ENCODE data around the gene SLC25A29.

The SLC25A29 gene

DNA sequence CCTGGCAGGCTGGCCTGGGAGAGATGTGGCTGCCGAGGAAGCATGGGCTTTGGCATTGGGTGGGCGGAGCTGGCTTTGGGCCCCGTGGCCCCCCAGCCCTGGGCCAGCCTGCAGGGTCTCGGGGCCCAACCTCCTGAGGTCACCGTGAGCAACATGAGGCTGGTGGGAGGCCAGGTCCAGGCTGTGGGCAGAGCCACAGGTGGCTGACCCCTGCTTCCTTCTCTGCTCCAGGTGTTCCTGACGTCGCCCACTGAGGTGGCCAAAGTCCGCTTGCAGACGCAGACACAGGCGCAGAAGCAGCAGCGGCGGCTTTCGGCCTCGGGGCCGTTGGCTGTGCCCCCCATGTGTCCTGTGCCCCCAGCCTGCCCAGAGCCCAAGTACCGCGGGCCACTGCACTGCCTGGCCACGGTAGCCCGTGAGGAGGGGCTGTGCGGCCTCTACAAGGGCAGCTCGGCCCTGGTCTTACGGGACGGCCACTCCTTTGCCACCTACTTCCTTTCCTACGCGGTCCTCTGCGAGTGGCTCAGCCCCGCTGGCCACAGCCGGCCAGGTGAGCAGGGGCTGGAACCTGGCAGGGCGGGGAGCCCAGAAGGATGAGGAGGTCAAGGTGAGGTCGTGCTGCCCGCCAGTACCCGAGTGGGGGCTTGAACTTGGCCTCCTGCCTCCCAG lies 22.4 kb upstream of the SLC25A29 start:
- TF ChIP-seq, protein P1, sequence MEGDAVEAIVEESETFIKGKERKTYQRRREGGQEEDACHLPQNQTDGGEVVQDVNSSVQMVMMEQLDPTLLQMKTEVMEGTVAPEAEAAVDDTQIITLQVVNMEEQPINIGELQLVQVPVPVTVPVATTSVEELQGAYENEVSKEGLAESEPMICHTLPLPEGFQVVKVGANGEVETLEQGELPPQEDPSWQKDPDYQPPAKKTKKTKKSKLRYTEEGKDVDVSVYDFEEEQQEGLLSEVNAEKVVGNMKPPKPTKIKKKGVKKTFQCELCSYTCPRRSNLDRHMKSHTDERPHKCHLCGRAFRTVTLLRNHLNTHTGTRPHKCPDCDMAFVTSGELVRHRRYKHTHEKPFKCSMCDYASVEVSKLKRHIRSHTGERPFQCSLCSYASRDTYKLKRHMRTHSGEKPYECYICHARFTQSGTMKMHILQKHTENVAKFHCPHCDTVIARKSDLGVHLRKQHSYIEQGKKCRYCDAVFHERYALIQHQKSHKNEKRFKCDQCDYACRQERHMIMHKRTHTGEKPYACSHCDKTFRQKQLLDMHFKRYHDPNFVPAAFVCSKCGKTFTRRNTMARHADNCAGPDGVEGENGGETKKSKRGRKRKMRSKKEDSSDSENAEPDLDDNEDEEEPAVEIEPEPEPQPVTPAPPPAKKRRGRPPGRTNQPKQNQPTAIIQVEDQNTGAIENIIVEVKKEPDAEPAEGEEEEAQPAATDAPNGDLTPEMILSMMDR (IDR thresholded peaks at IDR 0.05; ENCODE audit: low read depth, low read length, poor library complexity, severe bottlenecking), result no peak
- no peak for TF ChIP-seq EZH2phosphoT487 (IDR thresholded peaks at IDR 0.05; ENCODE audit: borderline replicate concordance, low read length)
- peaks cover 12% of the 10 kb centered on the region for H3K4me1 ChIP-seq (ENCODE audit: control insufficient read depth, low read length)
- no peak overlapping the region for H3K27ac ChIP-seq (ENCODE audit: low read depth, low read length)
- no peaks in the 10 kb centered on the region for H4K20me1 ChIP-seq (ENCODE audit: control insufficient read depth, insufficient read depth, low read depth, low read length)
- H3K36me3 ChIP-seq (ENCODE audit: control insufficient read depth, low read length), result no peaks in the 10 kb centered on the region
- no peaks in the 10 kb centered on the region for H3K79me2 ChIP-seq (ENCODE audit: control insufficient read depth, low read length)
- no peaks in the 10 kb centered on the region for H3K9me3 ChIP-seq (ENCODE audit: control insufficient read depth, insufficient read depth, low read length)
- no peaks in the 10 kb centered on the region for H3F3A ChIP-seq (ENCODE audit: control insufficient read depth, insufficient read depth)
- no peaks in the 10 kb centered on the region for H3K27me3 ChIP-seq (ENCODE audit: control insufficient read depth, low read length)
- no peak overlapping the region for H3K4me3 ChIP-seq (ENCODE audit: low read length)
- H3K4me2 ChIP-seq (ENCODE audit: low read length), result no peak overlapping the region
- no peaks in the 10 kb centered on the region for H3K9me2 ChIP-seq (replicated peaks; ENCODE audit: control insufficient read depth, low read length)

DNA sequence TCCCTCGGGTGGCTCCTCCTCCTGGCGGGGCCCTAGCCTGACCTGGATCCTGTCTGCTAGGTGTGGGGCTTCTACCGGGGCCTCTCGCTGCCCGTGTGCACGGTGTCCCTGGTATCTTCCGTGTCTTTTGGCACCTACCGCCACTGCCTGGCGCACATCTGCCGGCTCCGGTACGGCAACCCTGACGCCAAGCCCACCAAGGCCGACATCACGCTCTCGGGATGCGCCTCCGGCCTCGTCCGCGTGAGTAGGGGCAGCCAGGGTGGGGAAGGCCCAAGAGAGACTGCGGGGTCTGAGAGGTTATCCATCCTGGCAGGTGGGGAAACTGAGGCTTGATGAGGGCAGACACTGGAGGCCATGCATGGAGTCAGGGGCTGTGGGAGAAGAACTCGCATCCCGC lies 20.9 kb upstream of the SLC25A29 start:
- H3K4me2 ChIP-seq (ENCODE audit: low read length), result no peak overlapping the region
- H3K27ac ChIP-seq (ENCODE audit: low read depth, low read length), result no peak overlapping the region
- H3K9me3 ChIP-seq (ENCODE audit: control insufficient read depth, insufficient read depth, low read length), result no peaks in the 10 kb centered on the region
- no peaks in the 10 kb centered on the region for H3K9me2 ChIP-seq (replicated peaks; ENCODE audit: control insufficient read depth, low read length)
- H3K27me3 ChIP-seq (ENCODE audit: control insufficient read depth, low read length), result no peaks in the 10 kb centered on the region
- TF ChIP-seq, protein P1 (IDR thresholded peaks at IDR 0.05; ENCODE audit: low read depth, low read length, poor library complexity, severe bottlenecking), result no peak
- TF ChIP-seq EZH2phosphoT487 (IDR thresholded peaks at IDR 0.05; ENCODE audit: borderline replicate concordance, low read length), result no peak
- H3K4me1 ChIP-seq (ENCODE audit: control insufficient read depth, low read length), result no peaks in the 10 kb centered on the region
- no peaks in the 10 kb centered on the region for H3F3A ChIP-seq (ENCODE audit: control insufficient read depth, insufficient read depth)
- no peaks in the 10 kb centered on the region for H3K36me3 ChIP-seq (ENCODE audit: control insufficient read depth, low read length)
- H3K4me3 ChIP-seq (ENCODE audit: low read length), result no peak overlapping the region
- no peaks in the 10 kb centered on the region for H3K79me2 ChIP-seq (ENCODE audit: control insufficient read depth, low read length)
- no peaks in the 10 kb centered on the region for H4K20me1 ChIP-seq (ENCODE audit: control insufficient read depth, insufficient read depth, low read depth, low read length)

DNA sequence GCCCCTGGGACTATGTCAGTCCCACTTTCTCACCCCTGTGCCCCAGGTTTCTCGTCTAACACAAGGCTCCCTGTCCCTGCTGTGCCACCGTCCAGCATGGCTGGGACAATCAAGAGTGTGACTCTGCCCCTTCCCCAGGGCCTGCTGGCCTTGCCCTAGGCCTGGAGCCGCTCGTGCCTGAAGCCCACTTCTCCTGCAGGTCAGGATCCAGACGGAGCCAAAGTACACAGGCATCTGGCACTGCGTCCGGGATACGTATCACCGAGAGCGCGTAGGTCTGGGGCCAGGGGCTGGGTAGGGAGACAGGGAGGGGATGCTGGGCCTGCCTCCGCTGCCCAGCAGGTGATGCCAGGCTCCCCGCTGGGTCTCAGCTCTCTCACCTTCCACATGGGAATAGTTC lies 19.7 kb upstream of the SLC25A29 start:
- Histone ChIP-seq H3K27ac (ENCODE audit: low read depth, low read length) (no peak overlapping the region), H3K79me2 (ENCODE audit: control insufficient read depth, low read length) (no peaks in the 10 kb centered on the region)

More for the DNA sequence above, 19.7 kb upstream of the SLC25A29 start:
- Histone ChIP-seq H3K4me2 (ENCODE audit: low read length) (no peak overlapping the region), H3K4me1 (ENCODE audit: control insufficient read depth, low read length) (no peaks in the 10 kb centered on the region), H3K9me2 (replicated peaks; ENCODE audit: control insufficient read depth, low read length) (no peaks in the 10 kb centered on the region), H3K27me3 (ENCODE audit: control insufficient read depth, low read length) (no peaks in the 10 kb centered on the region), H3F3A (ENCODE audit: control insufficient read depth, insufficient read depth) (no peaks in the 10 kb centered on the region), H3K36me3 (ENCODE audit: control insufficient read depth, low read length) (no peaks in the 10 kb centered on the region), H4K20me1 (ENCODE audit: control insufficient read depth, insufficient read depth, low read depth, low read length) (no peaks in the 10 kb centered on the region), H3K9me3 (ENCODE audit: control insufficient read depth, insufficient read depth, low read length) (no peaks in the 10 kb centered on the region), H3K4me3 (ENCODE audit: low read length) (no peak overlapping the region)
- TF ChIP-seq, protein P1 (IDR thresholded peaks at IDR 0.05; ENCODE audit: low read depth, low read length, poor library complexity, severe bottlenecking), result no peak
- TF ChIP-seq EZH2phosphoT487 (IDR thresholded peaks at IDR 0.05; ENCODE audit: borderline replicate concordance, low read length), result no peak
